Neural progenitor cell (in vitro differentiated cells): Measurements from ENCODE around the gene ANO10. TPM values are rescaled to one million over a fixed set of nuclear protein-coding genes. Genes with fewer than 3 reads are reported as not detected.

Source experiments
- DNase-seq: peaks from one replicate; pipeline ENCODE4 v3.0.0-alpha.2; 2016; ENCODE audit warnings: low spot score
- H2AFZ ChIP-seq: fragments of 200-600 bp; sonication (generic); replicated peaks from 2 replicates; pipeline ENCODE4 v1.6.1; 2016; ENCODE audit warnings: antibody characterized with exemption
- H3F3A ChIP-seq: fragments of 200-600 bp; sonication (generic); 2 replicates; pipeline ENCODE4 v1.6.1; 2016; ENCODE audit warnings: antibody characterized with exemption, low read depth
- H3K27ac ChIP-seq: fragments of 200-600 bp; sonication (generic); 2 replicates; pipeline ENCODE4 v1.5.1; 2016; ENCODE audit warnings: mild to moderate bottlenecking
- H3K27me3 ChIP-seq: fragments of 200-600 bp; sonication (generic); 2 replicates; pipeline ENCODE4 v1.6.1; 2016; ENCODE audit warnings: mild to moderate bottlenecking, moderate library complexity
- H3K36me3 ChIP-seq: fragments of 200-600 bp; sonication (generic); 2 replicates; pipeline ENCODE4 v1.5.1; 2016
- H3K4me1 ChIP-seq: fragments of 200-600 bp; sonication (generic); 2 replicates; pipeline ENCODE4 v1.6.1; 2016; ENCODE audit warnings: mixed run types
- H3K4me2 ChIP-seq: fragments of 200-600 bp; sonication (generic); 2 replicates; pipeline ENCODE4 v1.6.1; 2016
- H3K4me3 ChIP-seq: fragments of 200-600 bp; sonication (generic); 2 replicates; pipeline ENCODE4 v1.5.1; 2016
- H3K79me2 ChIP-seq: fragments of 200-600 bp; sonication (generic); 2 replicates; pipeline ENCODE4 v1.6.1; 2016; ENCODE audit warnings: low read depth
- H3K9ac ChIP-seq: fragments of 200-600 bp; sonication (generic); 2 replicates; pipeline ENCODE4 v1.6.1; 2016
- H3K9me3 ChIP-seq: fragments of 200-600 bp; sonication (generic); 2 replicates; pipeline ENCODE4 v1.5.1; 2016; ENCODE audit warnings: low read depth
- H4K20me1 ChIP-seq: fragments of 200-600 bp; sonication (generic); 2 replicates; pipeline ENCODE4 v1.6.1; 2016; ENCODE audit warnings: low read depth
- H3K27ac Mint-ChIP-seq: 3 replicates; pipeline ENCODE4 v1.8.0; 2021; ENCODE audit warnings: mixed read lengths
- H3K27me3 Mint-ChIP-seq: 2 replicates; pipeline ENCODE4 v1.8.0; 2022; ENCODE audit warnings: low read depth, mild to moderate bottlenecking, inconsistent platforms, moderate library complexity, mixed read lengths; ENCODE audit not compliant: insufficient read depth
- H3K36me3 Mint-ChIP-seq: 3 replicates; pipeline ENCODE4 v1.8.0; 2021; ENCODE audit warnings: mixed read lengths
- H3K4me1 Mint-ChIP-seq: 3 replicates; pipeline ENCODE4 v1.8.0; 2021; ENCODE audit warnings: mixed read lengths
- H3K4me3 Mint-ChIP-seq: 3 replicates; pipeline ENCODE4 v1.8.0; 2021; ENCODE audit warnings: mild to moderate bottlenecking, moderate library complexity, mixed read lengths
- H3K9me3 Mint-ChIP-seq: 3 replicates; pipeline ENCODE4 v1.8.0; 2020; ENCODE audit warnings: mixed read lengths
- EZH2 ChIP-seq: fragments of 200-600 bp; sonication (generic); IDR thresholded peaks from 2 replicates; pipeline ENCODE4 v1.6.1; 2017; ENCODE audit warnings: antibody characterized with exemption, mild to moderate bottlenecking, moderate library complexity
- EZH2phosphoT487 ChIP-seq: fragments of 200-600 bp; sonication (generic); IDR thresholded peaks from 2 replicates; pipeline ENCODE4 v1.6.1; 2017; ENCODE audit warnings: antibody characterized with exemption
- total RNA-seq: library from RNA; depleted of rRNA; stranded (reverse); fragments of >200 nt; gene quantifications from 2 replicates; pipeline ENCODE4 v1.2.3, GENCODE V29; 2015; ENCODE audit warnings: low replicate concordance
- TF ChIP-seq, protein P1 (sequence below): fragments of 200-600 bp; sonication (generic); IDR thresholded peaks from 2 replicates; pipeline ENCODE4 v1.5.1; 2017; ENCODE audit warnings: antibody characterized with exemption, mild to moderate bottlenecking

ANO10 gene
- total RNA-seq, 1 donor from 2014 or later: 44.4 TPM

DNA sequence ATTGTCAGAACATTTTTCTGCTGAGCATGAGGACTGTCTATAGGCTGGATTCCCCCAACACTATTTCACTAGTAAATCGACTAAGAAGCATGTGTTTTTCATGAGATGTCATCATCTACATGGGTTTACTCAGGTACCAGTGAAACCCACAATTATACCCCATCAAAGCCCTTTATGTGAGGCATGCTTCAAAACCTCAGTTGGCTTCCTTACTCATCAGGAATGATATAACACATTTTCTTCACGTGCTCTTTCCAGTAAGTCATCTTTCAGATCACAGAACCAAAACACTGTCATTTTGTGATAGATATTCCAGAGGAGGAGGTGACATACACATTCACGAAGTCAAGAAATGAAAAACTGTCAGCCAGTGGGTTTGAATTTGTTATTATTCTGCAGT lies 116.5 kb downstream of the ANO10 start:
- Histone ChIP-seq H3K4me2 (no peak overlapping the region), H3K9me3 (no peaks in the 10 kb centered on the region), H3K36me3 (no peaks in the 10 kb centered on the region), H3K27me3 (no peaks in the 10 kb centered on the region), H3K79me2 (no peaks in the 10 kb centered on the region), H3K9ac (no peak overlapping the region), H2AFZ (no peak overlapping the region), H4K20me1 (no peaks in the 10 kb centered on the region), H3K27ac (no peak overlapping the region), H3F3A (no peaks in the 10 kb centered on the region), H3K4me3 (no peak overlapping the region), H3K4me1 (no peaks in the 10 kb centered on the region)
- Mint-ChIP-seq H3K27me3 (no peaks in the 10 kb centered on the region), H3K4me1 (no peaks in the 10 kb centered on the region), H3K9me3 (no peaks in the 10 kb centered on the region), H3K4me3 (no peak overlapping the region), H3K27ac (no peak overlapping the region), H3K36me3 (peaks cover 2% of the 10 kb centered on the region)
- TF ChIP-seq EZH2 (no peak), EZH2phosphoT487 (no peak)
- TF ChIP-seq, protein P1, sequence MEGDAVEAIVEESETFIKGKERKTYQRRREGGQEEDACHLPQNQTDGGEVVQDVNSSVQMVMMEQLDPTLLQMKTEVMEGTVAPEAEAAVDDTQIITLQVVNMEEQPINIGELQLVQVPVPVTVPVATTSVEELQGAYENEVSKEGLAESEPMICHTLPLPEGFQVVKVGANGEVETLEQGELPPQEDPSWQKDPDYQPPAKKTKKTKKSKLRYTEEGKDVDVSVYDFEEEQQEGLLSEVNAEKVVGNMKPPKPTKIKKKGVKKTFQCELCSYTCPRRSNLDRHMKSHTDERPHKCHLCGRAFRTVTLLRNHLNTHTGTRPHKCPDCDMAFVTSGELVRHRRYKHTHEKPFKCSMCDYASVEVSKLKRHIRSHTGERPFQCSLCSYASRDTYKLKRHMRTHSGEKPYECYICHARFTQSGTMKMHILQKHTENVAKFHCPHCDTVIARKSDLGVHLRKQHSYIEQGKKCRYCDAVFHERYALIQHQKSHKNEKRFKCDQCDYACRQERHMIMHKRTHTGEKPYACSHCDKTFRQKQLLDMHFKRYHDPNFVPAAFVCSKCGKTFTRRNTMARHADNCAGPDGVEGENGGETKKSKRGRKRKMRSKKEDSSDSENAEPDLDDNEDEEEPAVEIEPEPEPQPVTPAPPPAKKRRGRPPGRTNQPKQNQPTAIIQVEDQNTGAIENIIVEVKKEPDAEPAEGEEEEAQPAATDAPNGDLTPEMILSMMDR: no peak
- no peak for DNase-seq

DNA sequence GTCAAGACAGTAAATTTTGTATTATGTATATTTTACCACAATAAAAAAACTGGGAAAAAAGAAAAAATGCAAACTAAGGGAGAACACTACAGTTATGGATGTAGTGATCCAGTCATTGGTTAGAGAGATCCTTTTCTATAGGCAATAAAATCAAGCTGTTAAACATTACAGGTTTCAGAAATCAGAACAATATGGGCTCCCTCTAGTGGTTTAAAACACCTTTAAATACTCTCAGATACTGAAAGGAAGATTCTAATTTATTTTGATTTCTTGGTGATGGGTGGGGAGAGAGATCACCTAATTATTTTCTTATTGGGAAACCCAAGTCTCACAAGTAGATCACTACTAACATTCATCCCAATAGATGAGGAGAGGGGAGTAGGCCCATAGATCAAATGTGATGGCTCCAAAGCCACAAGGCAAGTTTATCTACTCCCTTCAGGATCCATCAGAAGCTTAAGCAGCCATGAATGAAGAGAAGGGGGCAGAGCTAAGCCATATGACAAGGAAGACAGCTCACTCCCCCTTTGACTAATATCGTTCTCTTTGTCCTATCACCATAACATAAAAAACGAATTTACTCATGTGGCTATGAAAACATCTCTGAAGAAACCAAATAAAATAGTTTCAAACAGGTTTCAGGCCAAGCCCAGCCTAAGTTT lies 118.6 kb downstream of the ANO10 start:
- no peaks in the 10 kb centered on the region for H4K20me1 ChIP-seq
- no peaks in the 10 kb centered on the region for H3K36me3 ChIP-seq
- Mint-ChIP-seq H3K36me3 (peaks cover 2% of the 10 kb centered on the region), H3K4me3 (no peak overlapping the region), H3K9me3 (no peaks in the 10 kb centered on the region), H3K4me1 (peaks cover under 1% of the 10 kb centered on the region), H3K27me3 (peaks cover 2% of the 10 kb centered on the region), H3K27ac (no peak overlapping the region)
- DNase-seq: peak; percentile 31
- no peak overlapping the region for H2AFZ ChIP-seq
- peaks cover 4% of the 10 kb centered on the region for H3F3A ChIP-seq
- TF ChIP-seq EZH2phosphoT487: no peak
- TF ChIP-seq, protein P1: peak; percentile 70
- H3K27me3 ChIP-seq: no peaks in the 10 kb centered on the region
- peaks cover 7% of the 10 kb centered on the region for H3K4me1 ChIP-seq
- no peak overlapping the region for H3K27ac ChIP-seq
- H3K4me3 ChIP-seq: no peak overlapping the region
- no peak overlapping the region for H3K4me2 ChIP-seq
- H3K79me2 ChIP-seq: no peaks in the 10 kb centered on the region
- H3K9ac ChIP-seq: no peak overlapping the region
- no peaks in the 10 kb centered on the region for H3K9me3 ChIP-seq

DNA sequence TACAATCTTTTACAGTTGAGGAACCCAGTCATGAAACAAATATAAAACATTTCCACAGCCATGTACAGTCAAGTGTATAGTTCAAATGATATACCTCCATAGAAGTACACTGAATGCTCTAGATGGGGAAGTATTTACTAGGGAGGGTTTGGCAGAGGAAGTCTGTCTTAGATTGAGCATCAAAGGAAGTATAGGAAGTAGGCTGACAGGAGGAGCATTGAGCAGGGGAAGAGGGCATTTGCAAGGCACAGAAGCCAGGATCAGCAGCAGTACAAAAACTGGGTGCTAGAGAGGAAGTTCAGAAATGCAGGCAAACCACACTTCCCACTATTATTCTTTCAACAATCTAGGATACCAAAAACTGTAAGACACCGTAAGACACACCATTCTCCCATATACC lies 122.6 kb downstream of the ANO10 start:
- no peaks in the 10 kb centered on the region for H3K9me3 Mint-ChIP-seq
- DNase-seq: no peak

More for the DNA sequence above, 122.6 kb downstream of the ANO10 start:
- Histone ChIP-seq H3K4me1 (peaks cover 26% of the 10 kb centered on the region), H3K4me2 (no peak overlapping the region), H3K9ac (no peak overlapping the region), H2AFZ (no peak overlapping the region), H3K79me2 (no peaks in the 10 kb centered on the region), H3K36me3 (no peaks in the 10 kb centered on the region), H3K27me3 (no peaks in the 10 kb centered on the region), H3F3A (peaks cover 30% of the 10 kb centered on the region), H4K20me1 (no peaks in the 10 kb centered on the region), H3K4me3 (no peak overlapping the region), H3K9me3 (no peaks in the 10 kb centered on the region), H3K27ac (no peak overlapping the region)
- H3K4me3 Mint-ChIP-seq: no peak overlapping the region
- TF ChIP-seq, protein P1: no peak
- TF ChIP-seq EZH2: no peak
- no peak for TF ChIP-seq EZH2phosphoT487
- H3K27me3 Mint-ChIP-seq: peaks cover 2% of the 10 kb centered on the region
- no peak overlapping the region for H3K27ac Mint-ChIP-seq
- H3K36me3 Mint-ChIP-seq: peaks cover 2% of the 10 kb centered on the region
- H3K4me1 Mint-ChIP-seq: peaks cover 17% of the 10 kb centered on the region
